Activated CD8-positive, alpha-beta memory T cell treated with anti-CD3 and anti-CD28 coated beads, Interleukin-2, amount 50 U/mL, for 1 hour (primary cell): ENCODE data around the gene NGLY1.

Experiments used
- DNase-seq: peaks from one replicate; pipeline ENCODE4 v3.0.0-alpha.2; 2020; ENCODE audit errors: extremely low read depth

The NGLY1 gene

GRCh38 chr3:25782938-25783660 is at the start of gene NGLY1:
NGLY1 (minus strand) TSS chr3:25783443; CDS start chr3:25783390, 53 bp downstream.
- DNase-seq = peak; percentile 50

- no peak for DNase-seq
These were observed 48.3 kb upstream of the NGLY1 start for GRCh38 chr3:25831578-25831977.

GRCh38 chr3:25830373-25831280 is 47.4 kb upstream of the NGLY1 start:
- no peak for DNase-seq

- no peak for DNase-seq
These were observed 43.3 kb upstream of the NGLY1 start for GRCh38 chr3:25826510-25826909.

- DNase-seq = no peak
These were observed 40.1 kb upstream of the NGLY1 start for GRCh38 chr3:25823314-25823713.

- DNase-seq = no peak
These were observed 38.7 kb upstream of the NGLY1 start for GRCh38 chr3:25821746-25822573.

GRCh38 chr3:25820816-25821486 is 37.7 kb upstream of the NGLY1 start:
- no peak for DNase-seq

- DNase-seq = no peak
These were observed 37.1 kb upstream of the NGLY1 start for GRCh38 chr3:25820366-25820765.

- DNase-seq = no peak
These were observed 35.1 kb upstream of the NGLY1 start for GRCh38 chr3:25818335-25818734.

GRCh38 chr3:25817638-25818037 is 34.4 kb upstream of the NGLY1 start:
- DNase-seq = no peak

GRCh38 chr3:25817107-25817506 is 33.9 kb upstream of the NGLY1 start:
- no peak for DNase-seq

GRCh38 chr3:25812644-25813043 is 29.4 kb upstream of the NGLY1 start:
- no peak for DNase-seq

GRCh38 chr3:25804676-25805075 is 21.4 kb upstream of the NGLY1 start:
- DNase-seq = no peak

- no peak for DNase-seq
These were observed 20.6 kb upstream of the NGLY1 start for GRCh38 chr3:25803833-25804232.

GRCh38 chr3:25801786-25802185 is 18.5 kb upstream of the NGLY1 start:
- no peak for DNase-seq

GRCh38 chr3:25789596-25790556 is 6.6 kb upstream of the NGLY1 start, which contains the start of gene OXSM:
OXSM (plus strand) TSS chr3:25790090; CDS start chr3:25791021, 931 bp downstream.
- peak; percentile 82 for DNase-seq

GRCh38 chr3:25789209-25789595 is 6.0 kb upstream of the NGLY1 start:
- DNase-seq = no peak

GRCh38 chr3:25787689-25788088 is 4.4 kb upstream of the NGLY1 start:
- DNase-seq = no peak

- DNase-seq = no peak
These were observed 2.6 kb upstream of the NGLY1 start for GRCh38 chr3:25785826-25786225.

GRCh38 chr3:25784971-25785370 is 1.7 kb upstream of the NGLY1 start:
- DNase-seq = no peak
